GM06990 (cell line): ENCODE results near the gene B9D1.

Experiments
- DNase-seq: peaks from one replicate; pipeline ENCODE4 v3.0.0-alpha.2; 2011; ENCODE audit not compliant: insufficient read length; ENCODE audit errors: extremely low read depth
- H3K27me3 ChIP-seq: replicated peaks from 2 replicates; pipeline ENCODE4 v1.6.0; 2011; ENCODE audit warnings: low read length; ENCODE audit not compliant: control insufficient read depth, insufficient read depth
- H3K36me3 ChIP-seq: 2 replicates; pipeline ENCODE4 v1.5.1; 2011; ENCODE audit warnings: low read length; ENCODE audit not compliant: control insufficient read depth, insufficient read depth
- H3K4me3 ChIP-seq: replicated peaks from 2 replicates; pipeline ENCODE4 v1.5.1; 2011; ENCODE audit warnings: low read depth, mild to moderate bottlenecking, control low read depth, low read length
- CTCF ChIP-seq: IDR thresholded peaks from 2 replicates; pipeline ENCODE4 v1.5.1; 2011; ENCODE audit warnings: low read length, control low read depth, mild to moderate bottlenecking, inconsistent platforms; ENCODE audit not compliant: insufficient read depth, poor library complexity, severe bottlenecking

Gene B9D1

GRCh38 chr17:19325542-19325941, 37.0 kb downstream of the B9D1 start:
- TF ChIP-seq CTCF: no peak
- Histone ChIP-seq H3K4me3 (no peak overlapping the region), H3K27me3 (no peaks in the 10 kb centered on the region), H3K36me3 (no peaks in the 10 kb centered on the region)
- DNase-seq: no peak

- no peaks in the 10 kb centered on the region for H3K36me3 ChIP-seq
- H3K4me3 ChIP-seq: no peak overlapping the region
- H3K27me3 ChIP-seq: no peaks in the 10 kb centered on the region
- no peak for DNase-seq
- no peak for TF ChIP-seq CTCF
Observed at GRCh38 chr17:19322861-19323260, 39.7 kb downstream of the B9D1 start.

DNA sequence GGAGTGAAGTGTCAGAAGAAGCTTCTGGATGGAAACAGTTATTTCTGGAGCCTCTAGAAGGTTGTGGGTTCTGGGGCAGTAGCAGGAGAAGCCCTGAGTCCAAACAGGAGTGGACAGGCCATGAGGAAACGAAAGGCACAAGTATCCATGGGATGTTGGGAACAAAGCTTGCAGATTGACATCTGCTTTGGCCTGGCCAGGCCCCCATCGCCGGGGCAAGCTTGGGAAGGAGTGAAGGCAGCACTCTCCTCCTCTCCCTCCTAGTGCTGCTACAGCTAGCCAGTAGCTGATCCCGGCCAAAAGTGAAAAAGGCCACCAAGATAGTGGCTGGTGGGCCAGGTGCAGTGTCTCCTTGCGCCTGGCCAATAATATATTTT, 40.4 kb downstream of the B9D1 start:
- DNase-seq: no peak
- TF ChIP-seq CTCF: no peak
- Histone ChIP-seq H3K36me3 (no peaks in the 10 kb centered on the region), H3K27me3 (no peaks in the 10 kb centered on the region), H3K4me3 (no peak overlapping the region)

- H3K4me3 ChIP-seq: no peak overlapping the region
- H3K27me3 ChIP-seq: no peaks in the 10 kb centered on the region
Observed at GRCh38 chr17:19321481-19322128, 40.9 kb downstream of the B9D1 start.

GRCh38 chr17:19320876-19321275, 41.6 kb downstream of the B9D1 start:
- DNase-seq: no peak
- TF ChIP-seq CTCF: no peak
- no peak overlapping the region for H3K4me3 ChIP-seq
- H3K36me3 ChIP-seq: no peaks in the 10 kb centered on the region
- H3K27me3 ChIP-seq: no peaks in the 10 kb centered on the region

More at GRCh38 chr17:19321481-19322128, 40.9 kb downstream of the B9D1 start:
- TF ChIP-seq CTCF: peak; percentile 3
- no peak for DNase-seq
- no peaks in the 10 kb centered on the region for H3K36me3 ChIP-seq

- no peak for DNase-seq
- H3K36me3 ChIP-seq: no peaks in the 10 kb centered on the region
- no peaks in the 10 kb centered on the region for H3K27me3 ChIP-seq
- TF ChIP-seq CTCF: no peak
- no peak overlapping the region for H3K4me3 ChIP-seq
Observed at GRCh38 chr17:19319771-19320505, 42.6 kb downstream of the B9D1 start.
